HG03457 (cell line): Measurements from ENCODE around the gene PLA2G4B.

Experiments
- ATAC-seq: cut with Tn5 transposase; IDR thresholded peaks from one replicate; pipeline ENCODE4 v1.9.1; 2021; ENCODE audit warnings: moderate number of reproducible peaks; ENCODE audit not compliant: unreplicated experiment

PLA2G4B gene

GRCh38 chr15:41809121-41809520, 29.5 kb upstream of the PLA2G4B start:
- ATAC-seq = no peak

- no peak for ATAC-seq
Measured at GRCh38 chr15:41809526-41810220, 29.0 kb upstream of the PLA2G4B start.

- no peak for ATAC-seq
Measured at GRCh38 chr15:41810651-41811431, 27.8 kb upstream of the PLA2G4B start.

GRCh38 chr15:41811432-41812195, 27.0 kb upstream of the PLA2G4B start:
- ATAC-seq = no peak

GRCh38 chr15:41812820-41813375, 25.7 kb upstream of the PLA2G4B start:
- no peak for ATAC-seq

- ATAC-seq = no peak
Measured at GRCh38 chr15:41813426-41813825, 25.2 kb upstream of the PLA2G4B start.

GRCh38 chr15:41814534-41814933, 24.1 kb upstream of the PLA2G4B start:
- no peak for ATAC-seq

GRCh38 chr15:41816788-41817187, 21.9 kb upstream of the PLA2G4B start:
- no peak for ATAC-seq

- no peak for ATAC-seq
Measured at GRCh38 chr15:41817327-41817726, 21.3 kb upstream of the PLA2G4B start.

GRCh38 chr15:41817781-41818180, 20.9 kb upstream of the PLA2G4B start:
- ATAC-seq = no peak

GRCh38 chr15:41819455-41820050, 19.1 kb upstream of the PLA2G4B start:
- ATAC-seq = no peak

- ATAC-seq = no peak
Measured at GRCh38 chr15:41820791-41821423, 17.7 kb upstream of the PLA2G4B start.

- ATAC-seq = no peak
Measured at GRCh38 chr15:41821831-41822230, 16.8 kb upstream of the PLA2G4B start.

GRCh38 chr15:41822471-41822870, 16.2 kb upstream of the PLA2G4B start:
- ATAC-seq = no peak

- no peak for ATAC-seq
Measured at GRCh38 chr15:41822957-41823356, 15.7 kb upstream of the PLA2G4B start.

GRCh38 chr15:41823502-41823901, 15.1 kb upstream of the PLA2G4B start:
- no peak for ATAC-seq

- no peak for ATAC-seq
Measured at GRCh38 chr15:41824062-41824745, 14.4 kb upstream of the PLA2G4B start.

- no peak for ATAC-seq
Measured at GRCh38 chr15:41825145-41825544, 13.5 kb upstream of the PLA2G4B start.

- ATAC-seq = no peak
Measured at GRCh38 chr15:41825572-41826535, 12.8 kb upstream of the PLA2G4B start.
